Measurements from ENCODE around the gene CEACAM7. TPM values are rescaled to one million over a fixed set of nuclear protein-coding genes. Genes with fewer than 3 reads are reported as not detected.

CEACAM7 gene
- polyA plus RNA-seq, 3 donors, result 0.22 to 0.40 (median 0.23) TPM

GRCh38 chr19:41702171-41702651, 14.1 kb upstream of the CEACAM7 start:
- no peak overlapping the region for H3K27ac ChIP-seq (ENCODE audit: low read depth, low read length)
- WGBS, 3 donors, result 54 to 56% (median 54%) methylated on average over 3 of the region's 3 CpGs

GRCh38 chr19:41701401-41702075, 13.5 kb upstream of the CEACAM7 start:
- 41 to 43% (median 41%) methylated on average over 10 of the region's 10 CpGs for WGBS, 3 donors

GRCh38 chr19:41700381-41701195, 12.5 kb upstream of the CEACAM7 start:
- H3K27ac ChIP-seq (ENCODE audit: low read depth, low read length), result no peak overlapping the region
- WGBS, 3 donors, result 67 to 82% (median 73%) methylated on average over 11 to 13 of the region's 13 CpGs

More at GRCh38 chr19:41701401-41702075, 13.5 kb upstream of the CEACAM7 start:
- H3K27ac ChIP-seq (ENCODE audit: low read depth, low read length), result no peak overlapping the region

GRCh38 chr19:41699968-41700323, 11.9 kb upstream of the CEACAM7 start:
- H3K27ac ChIP-seq (ENCODE audit: low read depth, low read length), result no peak overlapping the region
- WGBS, 3 donors, result 50 to 52% (median 51%) methylated on average over 2 of the region's 2 CpGs

GRCh38 chr19:41699231-41699967, 11.3 kb upstream of the CEACAM7 start:
- WGBS, 3 donors, result 72 to 77% (median 74%) methylated on average over 17 of the region's 17 CpGs
- no peak overlapping the region for H3K27ac ChIP-seq (ENCODE audit: low read depth, low read length)

GRCh38 chr19:41698746-41699230, 10.7 kb upstream of the CEACAM7 start:
- no peak overlapping the region for H3K27ac ChIP-seq (ENCODE audit: low read depth, low read length)
- WGBS, 3 donors, result 22 to 64% (median 60%) methylated on average over 1 of the region's 1 CpG

GRCh38 chr19:41697198-41697855, 9.3 kb upstream of the CEACAM7 start:
- 57 to 67% (median 62%) methylated on average over 9 of the region's 9 CpGs for WGBS, 3 donors
- no peak overlapping the region for H3K27ac ChIP-seq (ENCODE audit: low read depth, low read length)

GRCh38 chr19:41696402-41697197, 8.5 kb upstream of the CEACAM7 start:
- 54 to 71% (median 70%) methylated on average over 7 of the region's 7 CpGs for WGBS, 3 donors

GRCh38 chr19:41695745-41696144, 7.7 kb upstream of the CEACAM7 start:
- 57 to 71% (median 65%) methylated on average over 2 of the region's 2 CpGs for WGBS, 3 donors
- no peak overlapping the region for H3K27ac ChIP-seq (ENCODE audit: low read depth, low read length)

More at GRCh38 chr19:41696402-41697197, 8.5 kb upstream of the CEACAM7 start:
- H3K27ac ChIP-seq (ENCODE audit: low read depth, low read length), result no peak overlapping the region

GRCh38 chr19:41694831-41695635, 7.0 kb upstream of the CEACAM7 start:
- WGBS, 3 donors, result 73 to 80% (median 74%) methylated on average over 6 to 8 of the region's 8 CpGs
- H3K27ac ChIP-seq (ENCODE audit: low read depth, low read length), result no peak overlapping the region

- WGBS, 3 donors, result 58 to 69% (median 61%) methylated on average over 1 of the region's 1 CpG
Observed at GRCh38 chr19:41694196-41694595, 6.1 kb upstream of the CEACAM7 start.

GRCh38 chr19:41691268-41691970, 3.3 kb upstream of the CEACAM7 start:
- 27 to 34% (median 33%) methylated on average over 20 of the region's 20 CpGs for WGBS, 3 donors
- no peak overlapping the region for H3K27ac ChIP-seq (ENCODE audit: low read depth, low read length)

More at GRCh38 chr19:41694196-41694595, 6.1 kb upstream of the CEACAM7 start:
- no peak overlapping the region for H3K27ac ChIP-seq (ENCODE audit: low read depth, low read length)

GRCh38 chr19:41690801-41691065, 2.7 kb upstream of the CEACAM7 start:
- WGBS, 3 donors, result 70 to 88% (median 78%) methylated on average over 3 of the region's 3 CpGs
- no peak overlapping the region for H3K27ac ChIP-seq (ENCODE audit: low read depth, low read length)

- 53 to 73% (median 71%) methylated on average over 4 of the region's 4 CpGs for WGBS, 3 donors
- no peak overlapping the region for H3K27ac ChIP-seq (ENCODE audit: low read depth, low read length)
Observed at GRCh38 chr19:41689993-41690800, 2.1 kb upstream of the CEACAM7 start.

- H3K27ac ChIP-seq (ENCODE audit: low read depth, low read length), result no peak overlapping the region
- 55 to 75% (median 57%) methylated on average over 4 of the region's 4 CpGs for WGBS, 3 donors
Observed at GRCh38 chr19:41688687-41689086, 617 bp upstream of the CEACAM7 start.

- 71 to 79% (median 74%) methylated on average over 3 of the region's 3 CpGs for whole genome bisulfite sequencing, 3 donors
Observed at GRCh38 chr19:41687419-41687818, 651 bp downstream of the CEACAM7 start.

More at GRCh38 chr19:41687419-41687818, 651 bp downstream of the CEACAM7 start:
- no peak overlapping the region for H3K27ac ChIP-seq (ENCODE audit: low read depth, low read length)

Data from adipose tissue (tissue), 3 donors.